GM23338 (cell line): ENCODE measurements around the gene KLHL25.

ENCODE experiments used
- CREB1 ChIP-seq: fragments of 250-450 bp; sonication (Bioruptor Pico); IDR thresholded peaks from 2 replicates; pipeline ENCODE4 v1.5.0; 2020; ENCODE audit warnings: low read depth, mild to moderate bottlenecking, moderate library complexity
- EZH2 ChIP-seq: fragments of 200-600 bp; sonication (generic); IDR thresholded peaks from one replicate; pipeline ENCODE4 v1.8.0; 2017; ENCODE audit warnings: antibody characterized with exemption, mild to moderate bottlenecking, low read depth; ENCODE audit not compliant: unreplicated experiment
- EZH2phosphoT487 ChIP-seq: fragments of 200-600 bp; sonication (generic); IDR thresholded peaks from one replicate; pipeline ENCODE4 v1.8.1; 2018; ENCODE audit warnings: antibody characterized with exemption; ENCODE audit not compliant: unreplicated experiment
- POLR2AphosphoS5 ChIP-seq: IDR thresholded peaks from 2 replicates; pipeline ENCODE4 v1.6.1; 2016; ENCODE audit warnings: antibody characterized with exemption, low read depth
- TF ChIP-seq, protein P1 (sequence below), 2 experiments: fragments of 200-600 bp in 1 of 2; sonication (generic) in 1 of 2; conservative IDR thresholded peaks; 2 replicates each; pipeline versions ENCODE4 v1.5.1 to v1.6.1; 2016 to 2017; ENCODE audit warnings: antibody characterized with exemption in 2 of 2, low read depth in 2 of 2, mild to moderate bottlenecking in 2 of 2, moderate library complexity in 1 of 2
- TF ChIP-seq, protein P2 (sequence below): IDR thresholded peaks from 2 replicates; pipeline ENCODE4 v1.6.1; 2016; ENCODE audit warnings: antibody characterized with exemption
- TF ChIP-seq, protein P3 (sequence below): IDR thresholded peaks from one replicate; pipeline ENCODE4 v1.6.1; 2018; ENCODE audit warnings: antibody characterized with exemption; ENCODE audit not compliant: unreplicated experiment

DNA sequence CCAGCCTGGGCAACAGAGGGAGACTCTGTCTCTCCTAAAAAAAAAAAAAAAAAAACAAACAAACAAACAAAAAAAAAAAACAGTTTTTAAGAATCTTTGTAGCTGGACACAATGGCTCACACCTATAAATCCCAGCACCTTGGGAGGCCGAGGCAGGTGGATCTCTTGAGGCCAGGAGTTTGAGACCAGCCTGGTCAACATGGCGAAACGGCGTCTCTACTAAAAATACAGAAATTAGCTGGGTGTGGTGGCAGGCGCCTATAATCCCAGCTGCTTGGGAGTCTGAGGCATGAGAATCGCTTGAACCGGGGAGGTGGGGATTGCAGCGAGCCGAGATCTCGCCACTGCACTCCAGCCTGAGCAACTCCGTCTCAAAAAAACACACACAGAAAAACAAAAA lies 53.1 kb downstream of the KLHL25 start:
- TF ChIP-seq, protein P1, sequence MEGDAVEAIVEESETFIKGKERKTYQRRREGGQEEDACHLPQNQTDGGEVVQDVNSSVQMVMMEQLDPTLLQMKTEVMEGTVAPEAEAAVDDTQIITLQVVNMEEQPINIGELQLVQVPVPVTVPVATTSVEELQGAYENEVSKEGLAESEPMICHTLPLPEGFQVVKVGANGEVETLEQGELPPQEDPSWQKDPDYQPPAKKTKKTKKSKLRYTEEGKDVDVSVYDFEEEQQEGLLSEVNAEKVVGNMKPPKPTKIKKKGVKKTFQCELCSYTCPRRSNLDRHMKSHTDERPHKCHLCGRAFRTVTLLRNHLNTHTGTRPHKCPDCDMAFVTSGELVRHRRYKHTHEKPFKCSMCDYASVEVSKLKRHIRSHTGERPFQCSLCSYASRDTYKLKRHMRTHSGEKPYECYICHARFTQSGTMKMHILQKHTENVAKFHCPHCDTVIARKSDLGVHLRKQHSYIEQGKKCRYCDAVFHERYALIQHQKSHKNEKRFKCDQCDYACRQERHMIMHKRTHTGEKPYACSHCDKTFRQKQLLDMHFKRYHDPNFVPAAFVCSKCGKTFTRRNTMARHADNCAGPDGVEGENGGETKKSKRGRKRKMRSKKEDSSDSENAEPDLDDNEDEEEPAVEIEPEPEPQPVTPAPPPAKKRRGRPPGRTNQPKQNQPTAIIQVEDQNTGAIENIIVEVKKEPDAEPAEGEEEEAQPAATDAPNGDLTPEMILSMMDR (conservative IDR thresholded peaks at IDR 0.05; ENCODE audit: low read depth in 2 of 2) = no peak
- no peak for TF ChIP-seq EZH2phosphoT487
- no peak for TF ChIP-seq POLR2AphosphoS5
- TF ChIP-seq, protein P2, sequence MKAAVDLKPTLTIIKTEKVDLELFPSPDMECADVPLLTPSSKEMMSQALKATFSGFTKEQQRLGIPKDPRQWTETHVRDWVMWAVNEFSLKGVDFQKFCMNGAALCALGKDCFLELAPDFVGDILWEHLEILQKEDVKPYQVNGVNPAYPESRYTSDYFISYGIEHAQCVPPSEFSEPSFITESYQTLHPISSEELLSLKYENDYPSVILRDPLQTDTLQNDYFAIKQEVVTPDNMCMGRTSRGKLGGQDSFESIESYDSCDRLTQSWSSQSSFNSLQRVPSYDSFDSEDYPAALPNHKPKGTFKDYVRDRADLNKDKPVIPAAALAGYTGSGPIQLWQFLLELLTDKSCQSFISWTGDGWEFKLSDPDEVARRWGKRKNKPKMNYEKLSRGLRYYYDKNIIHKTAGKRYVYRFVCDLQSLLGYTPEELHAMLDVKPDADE = no peak
- no peak for TF ChIP-seq CREB1 (CRISPR knock-in tag)
- TF ChIP-seq EZH2 = no peak
- TF ChIP-seq, protein P3, sequence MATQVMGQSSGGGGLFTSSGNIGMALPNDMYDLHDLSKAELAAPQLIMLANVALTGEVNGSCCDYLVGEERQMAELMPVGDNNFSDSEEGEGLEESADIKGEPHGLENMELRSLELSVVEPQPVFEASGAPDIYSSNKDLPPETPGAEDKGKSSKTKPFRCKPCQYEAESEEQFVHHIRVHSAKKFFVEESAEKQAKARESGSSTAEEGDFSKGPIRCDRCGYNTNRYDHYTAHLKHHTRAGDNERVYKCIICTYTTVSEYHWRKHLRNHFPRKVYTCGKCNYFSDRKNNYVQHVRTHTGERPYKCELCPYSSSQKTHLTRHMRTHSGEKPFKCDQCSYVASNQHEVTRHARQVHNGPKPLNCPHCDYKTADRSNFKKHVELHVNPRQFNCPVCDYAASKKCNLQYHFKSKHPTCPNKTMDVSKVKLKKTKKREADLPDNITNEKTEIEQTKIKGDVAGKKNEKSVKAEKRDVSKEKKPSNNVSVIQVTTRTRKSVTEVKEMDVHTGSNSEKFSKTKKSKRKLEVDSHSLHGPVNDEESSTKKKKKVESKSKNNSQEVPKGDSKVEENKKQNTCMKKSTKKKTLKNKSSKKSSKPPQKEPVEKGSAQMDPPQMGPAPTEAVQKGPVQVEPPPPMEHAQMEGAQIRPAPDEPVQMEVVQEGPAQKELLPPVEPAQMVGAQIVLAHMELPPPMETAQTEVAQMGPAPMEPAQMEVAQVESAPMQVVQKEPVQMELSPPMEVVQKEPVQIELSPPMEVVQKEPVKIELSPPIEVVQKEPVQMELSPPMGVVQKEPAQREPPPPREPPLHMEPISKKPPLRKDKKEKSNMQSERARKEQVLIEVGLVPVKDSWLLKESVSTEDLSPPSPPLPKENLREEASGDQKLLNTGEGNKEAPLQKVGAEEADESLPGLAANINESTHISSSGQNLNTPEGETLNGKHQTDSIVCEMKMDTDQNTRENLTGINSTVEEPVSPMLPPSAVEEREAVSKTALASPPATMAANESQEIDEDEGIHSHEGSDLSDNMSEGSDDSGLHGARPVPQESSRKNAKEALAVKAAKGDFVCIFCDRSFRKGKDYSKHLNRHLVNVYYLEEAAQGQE = no peak
